K562 (cell line): ENCODE data around the gene AFM. TPM values are rescaled to one million over a fixed set of nuclear protein-coding genes. Genes with fewer than 3 reads are reported as not detected.

Experiments used
- ATAC-seq: fragments of 200-7000 bp; cut with Tn5 transposase; 3 replicates; pipeline ENCODE4 v1.9.1; 2020; ENCODE audit warnings: moderate library complexity
- BruUV-seq: library from RNA; stranded (reverse); fragments of 400-500 nt; replicated peaks from 2 replicates; lab custom pipeline; 2021; lab: Mats Ljungman, UMichigan
- CTCF ChIA-PET: fragments of 300-600 bp; formaldehyde crosslinking; extraction: SDS; loops from one replicate; lab custom pipeline; 2021; ENCODE audit warnings: low intra/inter-chr PET ratio; lab: Yijun Ruan, JAX
- POLR2A ChIA-PET: fragments of 300-600, 350-650 bp; sonication (Branson Sonifier 250); formaldehyde crosslinking; extraction: SDS; loops from one replicate; lab custom pipeline; 2021; ENCODE audit warnings: antibody characterized with exemption, inconsistent platforms; lab: Yijun Ruan, JAX
- DNase-seq, 4 experiments: peaks; one replicate each; pipeline versions ENCODE4 v3.0.0 to v3.0.0-alpha.2; 2011 to 2018; ENCODE audit warnings: low spot score in 3 of 4, mixed read lengths in 3 of 4; ENCODE audit errors: extremely low read depth in 1 of 4
- FAIRE-seq: peaks from 2 replicates; lab custom pipeline; 2011; peaks lifted over from hg19 to GRCh38; lab: Jason Lieb, UNC
- H2AFZ ChIP-seq: 2 replicates; pipeline ENCODE4 v1.6.0; 2011; ENCODE audit warnings: low read depth, low read length, control low read depth, inconsistent platforms
- H3K27ac ChIP-seq: fragments of 200-600 bp; 3 replicates; pipeline ENCODE4 v1.8.0; 2011; ENCODE audit warnings: low read depth, mild to moderate bottlenecking, control low read depth, inconsistent platforms, low read length, moderate library complexity, mixed read lengths; ENCODE audit errors: extremely low read depth
- H3K27me3 ChIP-seq, 2 experiments: fragments of 300-600 bp in 1 of 2; 2 replicates in 1 of 2; 3 replicates in 1 of 2; pipeline versions ENCODE4 v1.6.0 to v1.8.0; 2011; ENCODE audit warnings: inconsistent platforms in 2 of 2, low read length in 2 of 2, mild to moderate bottlenecking in 1 of 2, mixed read lengths in 1 of 2, moderate library complexity in 1 of 2; ENCODE audit not compliant: control insufficient read depth in 2 of 2, insufficient read depth in 2 of 2
- H3K36me3 ChIP-seq: fragments of 300-600 bp; 3 replicates; pipeline ENCODE4 v1.8.0; 2011; ENCODE audit warnings: mild to moderate bottlenecking, low read length, inconsistent platforms; ENCODE audit not compliant: control insufficient read depth, insufficient read depth
- H3K4me1 ChIP-seq, 2 experiments: fragments of 200-600 bp in 1 of 2; replicated peaks in 1 of 2; 2 replicates in 1 of 2; 3 replicates in 1 of 2; pipeline versions ENCODE4 v1.5.1 to v1.8.0; 2011; ENCODE audit warnings: inconsistent platforms in 2 of 2, low read length in 2 of 2, mild to moderate bottlenecking in 1 of 2, mixed read lengths in 1 of 2, moderate library complexity in 1 of 2; ENCODE audit not compliant: control insufficient read depth in 2 of 2, insufficient read depth in 2 of 2
- H3K4me2 ChIP-seq: 2 replicates; pipeline ENCODE4 v1.6.1; 2011; ENCODE audit warnings: low read length, control low read depth, inconsistent platforms, mixed read lengths; ENCODE audit not compliant: insufficient read depth
- H3K4me3 ChIP-seq: fragments of 200-600 bp; sonication (generic), shearing (Covaris generic); 2 replicates; pipeline ENCODE4 v1.5.1; 2016; ENCODE audit warnings: control low read depth, inconsistent platforms
- H3K79me2 ChIP-seq: fragments of 200-600 bp; 3 replicates; pipeline ENCODE4 v1.8.0; 2011; ENCODE audit warnings: low read length, inconsistent platforms; ENCODE audit not compliant: control insufficient read depth, insufficient read depth
- H3K9ac ChIP-seq, 2 experiments: 2 replicates each; pipeline versions ENCODE4 v1.6.0 to v1.6.1; 2011; ENCODE audit warnings: low read depth in 2 of 2, low read length in 2 of 2, control low read depth in 1 of 2, inconsistent platforms in 1 of 2, mild to moderate bottlenecking in 1 of 2, mixed read lengths in 1 of 2; ENCODE audit not compliant: insufficient read depth in 1 of 2
- H3K9me1 ChIP-seq: one replicate; pipeline ENCODE4 v1.6.0; 2011; ENCODE audit warnings: inconsistent platforms, mild to moderate bottlenecking, low read length, moderate library complexity; ENCODE audit not compliant: control insufficient read depth, insufficient read depth
- H3K9me3 ChIP-seq: replicated peaks from 2 replicates; pipeline ENCODE4 v1.5.1; 2011; ENCODE audit warnings: low read depth, low read length, inconsistent platforms; ENCODE audit not compliant: control insufficient read depth, insufficient read depth
- H4K20me1 ChIP-seq: replicated peaks from 2 replicates; pipeline ENCODE4 v1.6.1; 2011; ENCODE audit warnings: low read length, inconsistent platforms, mixed read lengths; ENCODE audit not compliant: control insufficient read depth, insufficient read depth
- CEBPB ChIP-seq: fragments of 450-650 bp; IDR thresholded peaks from 2 replicates; pipeline ENCODE4 v1.6.1; 2016; ENCODE audit warnings: missing genetic modification characterization, missing compliant biosample characterization
- GTF2E2 ChIP-seq: fragments of 200-800 bp; sonication (Bioruptor generic); IDR thresholded peaks from 2 replicates; pipeline ENCODE4 v1.6.1; 2016; ENCODE audit warnings: missing genetic modification characterization, missing compliant biosample characterization
- HEY1 ChIP-seq: fragments of 250-450 bp; sonication (Bioruptor Pico); IDR thresholded peaks from 2 replicates; pipeline ENCODE4 v1.5.0; 2020; ENCODE audit warnings: mild to moderate bottlenecking, moderate library complexity, borderline replicate concordance
- HNRNPL ChIP-seq: fragments of 200-400 bp; formaldehyde crosslinking; IDR thresholded peaks from 2 replicates; pipeline ENCODE4 v1.6.1; 2017; ENCODE audit warnings: low read depth, mild to moderate bottlenecking, low read length
- MAZ ChIP-seq, 2 experiments: fragments of 450-650 bp in 1 of 2; sonication (generic) in 1 of 2; formaldehyde crosslinking; IDR thresholded peaks in 1 of 2; conservative IDR thresholded peaks in 1 of 2; 2 replicates each; pipeline versions ENCODE4 v1.4.0 to v1.5.0; 2020; ENCODE audit warnings: mild to moderate bottlenecking in 1 of 2, missing genetic modification reagents in 1 of 2
- PHB ChIP-seq: fragments of 250-450 bp; sonication (Bioruptor Pico); IDR thresholded peaks from 2 replicates; pipeline ENCODE4 v1.5.0; 2021
- POLR3G ChIP-seq: IDR thresholded peaks from 2 replicates; pipeline ENCODE4 v1.6.1; 2011; ENCODE audit not compliant: insufficient read length, insufficient replicate concordance; ENCODE audit errors: extremely low read depth
- SMAD2 ChIP-seq: fragments of 150-350 bp; IDR thresholded peaks from 2 replicates; pipeline ENCODE4 v1.6.1; 2014; ENCODE audit warnings: low read depth, mild to moderate bottlenecking, low read length
- U2AF1 ChIP-seq: fragments of 200-400 bp; formaldehyde crosslinking; optimal IDR thresholded peaks from 2 replicates; pipeline ENCODE3; 2017; ENCODE audit warnings: mild to moderate bottlenecking, low read depth, low read length, moderate library complexity
- ZNF12 ChIP-seq: sonication (generic); formaldehyde crosslinking; IDR thresholded peaks from 2 replicates; pipeline ENCODE4 v1.4.0; 2020; ENCODE audit warnings: mild to moderate bottlenecking, missing genetic modification reagents
- WGBS: fragments of 100-300 bp; shearing (Covaris generic); methylation state at CpG from one replicate; pipeline ENCODE4 v1.1.6; 2016; ENCODE audit warnings: low coverage, mixed read lengths; ENCODE audit not compliant: insufficient coverage; ENCODE audit errors: missing lambda C conversion rate; 5-methylcytosine and 5-hydroxymethylcytosine counted together
- in situ Hi-C: fragments of 300-500 bp; cut with MboI; formaldehyde crosslinking; loops from 4 replicates; pipeline ENCODE4 v1.15.0; 2018; ENCODE audit warnings: inconsistent platforms, mixed read lengths
- intact Hi-C: fragments of 100-400 bp; cut with micrococcal nuclease; formaldehyde crosslinking; loops from 2 replicates; pipeline ENCODE4 v1.14.2; 2022
- polyA plus RNA-seq, 8 experiments: library from polyadenylated mRNA; depleted of rRNA in 4 of 8; stranded (reverse) in 5 of 8; unstranded in 3 of 8; fragments of >200 nt; fragmentation: Nextera tagmentation in 2 of 8; fragmentation: Illumina TruSeq in 1 of 8; extraction: Ambion mirVana in 2 of 8; extraction: Trizol in 1 of 8; gene quantifications; 2 replicates each; pipeline versions ENCODE4 v1.2.1 to v1.2.3, GENCODE V29; 2011 to 2014; ENCODE audit warnings: inconsistent platforms in 1 of 8, missing spikeins in 1 of 8
- total RNA-seq, 7 experiments: library from RNA; depleted of rRNA in 6 of 7; stranded (reverse); fragments of >200 nt in 6 of 7; fragmentation: Illumina TruSeq in 2 of 7; extraction: Trizol in 2 of 7; gene quantifications; 2 replicates each; pipeline versions ENCODE4 v1.2.1 to v1.2.3, GENCODE V29; 2011 to 2021; ENCODE audit warnings: low replicate concordance in 1 of 7

Gene AFM
- total and polyA plus RNA-seq, 9 of the 15 experiments (the other 6 are each of a cell fraction or from before 2014, with no cell fraction given) = 0.07 to 0.15 (median 0.12) TPM; not detected in 5

DNA sequence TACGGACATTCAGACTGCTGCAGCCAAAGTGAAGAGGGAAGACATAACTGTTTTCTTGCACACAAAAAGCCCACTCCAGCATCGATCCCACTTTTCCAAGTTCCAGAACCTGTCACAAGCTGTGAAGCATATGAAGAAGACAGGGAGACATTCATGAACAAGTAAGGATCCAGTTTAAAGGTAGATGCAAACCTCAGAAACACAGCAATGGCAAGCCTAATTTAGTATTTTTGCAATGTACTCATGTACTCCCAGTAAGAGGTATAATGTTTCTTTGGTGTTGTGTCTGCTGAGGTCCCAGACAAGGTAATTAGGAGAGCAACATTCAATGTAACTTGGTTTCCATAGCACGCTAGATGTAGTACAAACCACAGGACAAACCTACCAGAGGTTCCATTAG, 40.9 kb upstream of the AFM start:
- TF ChIP-seq PHB = no peak
- no peak for TF ChIP-seq ZNF12 (CRISPR knock-in tag)
- no peak for TF ChIP-seq HNRNPL
- no peak for TF ChIP-seq U2AF1
- no peak for TF ChIP-seq GTF2E2 (tag)
- no peak for TF ChIP-seq SMAD2
- DNase-seq (no peak), ATAC-seq (no peak), FAIRE-seq (no peak)
- H3K79me2 ChIP-seq = no peaks in the 10 kb centered on the region
- no peaks in the 10 kb centered on the region for H3K27me3 ChIP-seq
- H4K20me1 ChIP-seq = no peaks in the 10 kb centered on the region
- H3K27ac ChIP-seq = no peak overlapping the region
- H3K4me1 ChIP-seq = no peaks in the 10 kb centered on the region
- no peaks in the 10 kb centered on the region for H3K9me3 ChIP-seq
- intact Hi-C loops = loop anchor here (10.0 kb wide), 2 partner anchors 126 to 214 kb away; no protein-coding TSS in a partner anchor
- in situ Hi-C loops = no loop called here
- H3K9me1 ChIP-seq = no peaks in the 10 kb centered on the region
- H3K4me3 ChIP-seq = no peak overlapping the region
- H3K9ac ChIP-seq = no peak overlapping the region
- BruUV-seq = no TSS peak
- WGBS = 54% methylated on average over 3 of the region's 3 CpGs
- CTCF ChIA-PET = no interaction called here
- no peak overlapping the region for H2AFZ ChIP-seq
- no peak overlapping the region for H3K4me2 ChIP-seq
- POLR2A ChIA-PET = no interaction called here
- H3K36me3 ChIP-seq = no peaks in the 10 kb centered on the region

GRCh38 chr4:73442275-73442674, 39.3 kb upstream of the AFM start:
- Histone ChIP-seq H3K27ac (no peak overlapping the region), H2AFZ (peak overlapping the region; percentile 64; the same call in 1 of the 2 replicates), H3K4me3 (no peak overlapping the region), H3K4me1 (no peaks in the 10 kb centered on the region), H3K4me2 (no peak overlapping the region), H4K20me1 (no peaks in the 10 kb centered on the region), H3K9me1 (no peaks in the 10 kb centered on the region), H3K9me3 (no peaks in the 10 kb centered on the region), H3K9ac (no peak overlapping the region), H3K79me2 (no peaks in the 10 kb centered on the region), H3K27me3 (no peaks in the 10 kb centered on the region), H3K36me3 (no peaks in the 10 kb centered on the region)
- in situ Hi-C loops = no loop called here
- ChIA-PET POLR2A (no interaction called here), CTCF (no interaction called here)
- WGBS = 21% methylated on average over 5 of the region's 5 CpGs
- no TSS peak for BruUV-seq
- intact Hi-C loops = loop anchor here (10.0 kb wide), 2 partner anchors 127 to 213 kb away; no protein-coding TSS in a partner anchor
- DNase-seq (no peak), FAIRE-seq (no peak), ATAC-seq (no peak)
- TF ChIP-seq HEY1 (CRISPR knock-in tag) (no peak), CEBPB (no peak), MAZ (CRISPR knock-in tag; conservative IDR thresholded peaks at IDR 0.05 in 1 of 2, IDR thresholded peaks at IDR 0.05 in 1 of 2) (no peak), POLR3G (no peak)
